ENCODE results near the gene FMN2. TPM values are rescaled to one million over a fixed set of nuclear protein-coding genes. Genes with fewer than 3 reads are reported as not detected.

FMN2 gene
- total RNA-seq, 4 donors from 2014 or later: 0.54 to 5.1 (median 1.2) TPM

DNA sequence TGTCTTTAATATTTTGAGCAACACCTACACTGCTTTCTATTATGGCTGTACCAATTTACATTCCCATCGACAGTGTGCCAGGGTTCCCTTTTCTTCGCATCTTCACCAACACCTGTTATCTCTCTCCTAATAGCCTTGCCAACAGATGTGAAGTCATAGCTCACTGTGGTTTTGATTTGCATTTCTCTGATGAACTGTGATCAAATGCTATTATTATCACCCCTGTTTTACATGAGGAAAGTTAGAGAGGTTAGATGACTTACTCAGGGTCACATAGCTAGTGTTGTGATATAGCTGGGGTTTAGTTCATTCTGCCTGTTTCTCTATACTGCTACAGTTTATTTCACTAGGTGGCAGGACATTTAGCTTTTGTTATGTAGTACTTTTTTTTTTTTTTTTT is 204.1 kb downstream of the FMN2 start:
- no peak for DNase-seq
- Histone ChIP-seq H3K4me3 (no peak overlapping the region), H3K27ac (no peak overlapping the region), H3K9me3 (no peaks in the 10 kb centered on the region), H3K36me3 (no peaks in the 10 kb centered on the region), H3K27me3 (no peaks in the 10 kb centered on the region), H3K4me1 (no peaks in the 10 kb centered on the region)
- TF ChIP-seq, protein P1, sequence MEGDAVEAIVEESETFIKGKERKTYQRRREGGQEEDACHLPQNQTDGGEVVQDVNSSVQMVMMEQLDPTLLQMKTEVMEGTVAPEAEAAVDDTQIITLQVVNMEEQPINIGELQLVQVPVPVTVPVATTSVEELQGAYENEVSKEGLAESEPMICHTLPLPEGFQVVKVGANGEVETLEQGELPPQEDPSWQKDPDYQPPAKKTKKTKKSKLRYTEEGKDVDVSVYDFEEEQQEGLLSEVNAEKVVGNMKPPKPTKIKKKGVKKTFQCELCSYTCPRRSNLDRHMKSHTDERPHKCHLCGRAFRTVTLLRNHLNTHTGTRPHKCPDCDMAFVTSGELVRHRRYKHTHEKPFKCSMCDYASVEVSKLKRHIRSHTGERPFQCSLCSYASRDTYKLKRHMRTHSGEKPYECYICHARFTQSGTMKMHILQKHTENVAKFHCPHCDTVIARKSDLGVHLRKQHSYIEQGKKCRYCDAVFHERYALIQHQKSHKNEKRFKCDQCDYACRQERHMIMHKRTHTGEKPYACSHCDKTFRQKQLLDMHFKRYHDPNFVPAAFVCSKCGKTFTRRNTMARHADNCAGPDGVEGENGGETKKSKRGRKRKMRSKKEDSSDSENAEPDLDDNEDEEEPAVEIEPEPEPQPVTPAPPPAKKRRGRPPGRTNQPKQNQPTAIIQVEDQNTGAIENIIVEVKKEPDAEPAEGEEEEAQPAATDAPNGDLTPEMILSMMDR (IDR thresholded peaks at IDR 0.05): no peak
- TF ChIP-seq POLR2A (IDR thresholded peaks at IDR 0.05): no peak

DNA sequence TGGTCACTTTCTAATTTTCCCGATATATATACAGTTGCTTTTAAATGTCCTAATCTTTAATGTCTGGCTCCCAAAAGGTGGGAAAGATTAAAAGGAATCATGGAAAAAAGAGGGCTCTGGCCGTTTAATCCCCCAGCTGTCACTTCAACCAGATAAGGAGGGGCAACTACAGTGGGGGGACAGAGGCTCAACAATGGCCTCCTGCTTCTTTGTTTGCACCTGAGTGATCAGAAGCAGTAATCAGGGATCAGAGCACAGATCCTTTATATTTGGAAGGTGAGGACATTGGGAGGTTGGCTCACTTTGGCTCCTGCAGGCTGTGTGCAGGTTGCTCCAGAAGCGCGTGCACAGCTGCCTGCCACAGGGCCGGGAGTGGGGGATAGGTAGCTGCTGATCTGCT is 212.8 kb downstream of the FMN2 start:
- no peak overlapping the region for H3K4me3 ChIP-seq
- no peaks in the 10 kb centered on the region for H3K36me3 ChIP-seq
- no peaks in the 10 kb centered on the region for H3K9me3 ChIP-seq
- no peaks in the 10 kb centered on the region for H3K4me1 ChIP-seq
- DNase-seq: no peak
- no peaks in the 10 kb centered on the region for H3K27me3 ChIP-seq
- H3K27ac ChIP-seq: no peak overlapping the region
- TF ChIP-seq POLR2A (IDR thresholded peaks at IDR 0.05): no peak
- TF ChIP-seq, protein P1 (IDR thresholded peaks at IDR 0.05): no peak

- Histone ChIP-seq H3K4me3 (no peak overlapping the region), H3K4me1 (no peaks in the 10 kb centered on the region), H3K27ac (no peak overlapping the region), H3K27me3 (no peaks in the 10 kb centered on the region), H3K36me3 (no peaks in the 10 kb centered on the region), H3K9me3 (no peaks in the 10 kb centered on the region)
- DNase-seq: no peak
- TF ChIP-seq, protein P1 (IDR thresholded peaks at IDR 0.05): no peak
- TF ChIP-seq POLR2A (IDR thresholded peaks at IDR 0.05): no peak
Measured at GRCh38 chr1:240306673-240307072, 215.0 kb downstream of the FMN2 start.

GRCh38 chr1:240308096-240308495 is 216.4 kb downstream of the FMN2 start:
- DNase-seq: no peak
- Histone ChIP-seq H3K27ac (no peak overlapping the region), H3K27me3 (no peaks in the 10 kb centered on the region), H3K4me3 (no peak overlapping the region), H3K9me3 (no peaks in the 10 kb centered on the region), H3K36me3 (no peaks in the 10 kb centered on the region), H3K4me1 (no peaks in the 10 kb centered on the region)
- TF ChIP-seq POLR2A (IDR thresholded peaks at IDR 0.05): no peak
- TF ChIP-seq, protein P1 (IDR thresholded peaks at IDR 0.05): no peak

DNA sequence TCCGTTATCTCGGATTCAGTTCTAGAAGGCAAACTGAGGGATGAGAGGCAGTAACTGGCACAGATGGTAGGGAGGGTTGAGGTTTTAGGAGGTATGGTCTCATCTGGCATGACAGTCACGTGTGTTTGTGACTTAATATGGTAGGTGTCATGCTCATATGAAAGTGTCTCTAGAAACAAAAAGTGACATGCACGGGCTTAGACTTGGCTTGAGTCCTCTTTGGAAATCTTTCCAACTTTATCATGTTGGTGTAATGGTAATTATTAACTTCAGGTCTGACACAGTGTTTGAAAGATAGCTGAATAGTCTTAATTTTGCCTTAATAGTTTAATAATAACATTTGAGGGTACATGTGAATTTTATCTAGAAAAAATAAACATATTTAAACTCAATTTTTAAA is 218.1 kb downstream of the FMN2 start:
- TF ChIP-seq, protein P1 (IDR thresholded peaks at IDR 0.05): no peak
- no peak for TF ChIP-seq POLR2A (IDR thresholded peaks at IDR 0.05)
- Histone ChIP-seq H3K27ac (no peak overlapping the region), H3K36me3 (no peaks in the 10 kb centered on the region), H3K9me3 (no peaks in the 10 kb centered on the region), H3K4me1 (no peaks in the 10 kb centered on the region), H3K4me3 (no peak overlapping the region), H3K27me3 (no peaks in the 10 kb centered on the region)
- no peak for DNase-seq

All from Peyer's patch (tissue), 4 donors.